ENCODE results near the gene PCCA.

- TF ChIP-seq, protein P1, sequence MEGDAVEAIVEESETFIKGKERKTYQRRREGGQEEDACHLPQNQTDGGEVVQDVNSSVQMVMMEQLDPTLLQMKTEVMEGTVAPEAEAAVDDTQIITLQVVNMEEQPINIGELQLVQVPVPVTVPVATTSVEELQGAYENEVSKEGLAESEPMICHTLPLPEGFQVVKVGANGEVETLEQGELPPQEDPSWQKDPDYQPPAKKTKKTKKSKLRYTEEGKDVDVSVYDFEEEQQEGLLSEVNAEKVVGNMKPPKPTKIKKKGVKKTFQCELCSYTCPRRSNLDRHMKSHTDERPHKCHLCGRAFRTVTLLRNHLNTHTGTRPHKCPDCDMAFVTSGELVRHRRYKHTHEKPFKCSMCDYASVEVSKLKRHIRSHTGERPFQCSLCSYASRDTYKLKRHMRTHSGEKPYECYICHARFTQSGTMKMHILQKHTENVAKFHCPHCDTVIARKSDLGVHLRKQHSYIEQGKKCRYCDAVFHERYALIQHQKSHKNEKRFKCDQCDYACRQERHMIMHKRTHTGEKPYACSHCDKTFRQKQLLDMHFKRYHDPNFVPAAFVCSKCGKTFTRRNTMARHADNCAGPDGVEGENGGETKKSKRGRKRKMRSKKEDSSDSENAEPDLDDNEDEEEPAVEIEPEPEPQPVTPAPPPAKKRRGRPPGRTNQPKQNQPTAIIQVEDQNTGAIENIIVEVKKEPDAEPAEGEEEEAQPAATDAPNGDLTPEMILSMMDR (IDR thresholded peaks at IDR 0.05): no peak
- no peak for TF ChIP-seq POLR2AphosphoS5 (IDR thresholded peaks at IDR 0.05)
Observed at GRCh38 chr13:100179276-100179675, 90.4 kb downstream of the PCCA start.
